Measurements from ENCODE around the gene DGKB.

GRCh38 chr7:14148974-14149373 is 753.6 kb downstream of the DGKB start:
- TF ChIP-seq CTCF (IDR thresholded peaks at IDR 0.05 in 4 of 5, conservative IDR thresholded peaks at IDR 0.05 in 1 of 5) (no peak), POLR2A (IDR thresholded peaks at IDR 0.05) (no peak)
